Lower leg skin (tissue), 3 donors: Measurements from ENCODE around the gene EXD1.

Source experiments
- CTCF ChIP-seq, 3 donors: fragments of 450-650 bp; IDR thresholded peaks; one replicate each; pipeline ENCODE4 v1.5.1; 2016; ENCODE audit warnings: antibody characterized with exemption in 3 of 3, mild to moderate bottlenecking in 3 of 3, moderate library complexity in 2 of 3
- POLR2A ChIP-seq, 2 donors: fragments of 450-650 bp; IDR thresholded peaks; one replicate each; pipeline ENCODE4 v1.6.1; 2016 to 2017; ENCODE audit warnings: antibody characterized with exemption in 2 of 2, mild to moderate bottlenecking in 1 of 2, moderate library complexity in 1 of 2

GRCh38 chr15:41150279-41150678 lies 80.3 kb downstream of the EXD1 start:
- TF ChIP-seq CTCF (IDR thresholded peaks at IDR 0.05) (no peak), POLR2A (IDR thresholded peaks at IDR 0.05) (no peak)
